Measurements from ENCODE around the gene SLC7A7. TPM values are rescaled to one million over a fixed set of nuclear protein-coding genes. Genes with fewer than 3 reads are reported as not detected.
"Not testable (repeated sequence)": the region's sequence is repeated elsewhere in the genome, so short reads cannot be mapped to it uniquely, and the experiment has no call there.

The SLC7A7 gene
- total RNA-seq, 4 donors from 2014 or later: 52.0 to 72.3 (median 64.0) TPM

DNA sequence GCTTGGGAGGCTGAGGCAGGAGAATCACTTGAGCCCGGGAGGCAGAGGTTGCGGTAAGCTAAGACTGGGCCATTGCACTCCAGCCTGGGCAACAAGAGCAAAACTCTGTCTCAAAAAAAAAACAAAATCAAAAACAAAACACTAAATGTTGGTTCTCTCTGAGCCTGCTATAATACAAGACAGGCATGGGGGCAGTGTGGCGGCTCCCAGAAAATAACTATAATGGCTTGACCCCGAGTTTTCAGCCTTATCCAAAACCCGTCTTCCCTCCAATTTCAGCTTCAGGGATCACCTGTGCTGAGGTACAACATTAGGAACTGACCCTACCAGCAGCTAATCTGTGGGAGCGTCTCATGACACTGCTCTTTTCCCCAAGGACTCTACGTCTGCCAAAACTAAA is 862 bp downstream of the SLC7A7 start:
- ATAC-seq (ENCODE audit: low FRiP score) (no peak), DNase-seq (ENCODE audit: low spot score) (no peak)
- TF ChIP-seq CTCF (IDR thresholded peaks at IDR 0.05): no peak

DNA sequence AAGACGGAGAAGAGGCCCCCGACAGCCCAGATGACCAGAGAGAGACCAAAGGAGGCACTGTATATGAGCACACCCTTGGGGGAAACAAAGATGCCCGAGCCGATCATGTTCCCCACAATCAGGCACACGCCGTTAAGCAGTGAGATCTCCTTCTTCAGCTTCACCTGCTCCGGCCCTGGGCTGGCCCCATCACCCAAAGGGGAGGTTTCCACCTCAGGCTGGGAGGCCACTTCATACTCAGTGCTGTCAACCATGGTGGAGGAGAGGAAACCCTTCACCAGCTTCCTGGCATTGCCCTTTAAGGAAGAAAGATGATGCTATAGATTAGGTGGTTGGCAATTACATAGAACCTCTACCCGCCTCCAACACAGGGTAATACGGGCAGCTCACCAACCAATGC is 2.1 kb downstream of the SLC7A7 start:
- no peak for ATAC-seq (ENCODE audit: low FRiP score)
- no peak for DNase-seq (ENCODE audit: low spot score)
- no peak for TF ChIP-seq CTCF (IDR thresholded peaks at IDR 0.05)

DNA sequence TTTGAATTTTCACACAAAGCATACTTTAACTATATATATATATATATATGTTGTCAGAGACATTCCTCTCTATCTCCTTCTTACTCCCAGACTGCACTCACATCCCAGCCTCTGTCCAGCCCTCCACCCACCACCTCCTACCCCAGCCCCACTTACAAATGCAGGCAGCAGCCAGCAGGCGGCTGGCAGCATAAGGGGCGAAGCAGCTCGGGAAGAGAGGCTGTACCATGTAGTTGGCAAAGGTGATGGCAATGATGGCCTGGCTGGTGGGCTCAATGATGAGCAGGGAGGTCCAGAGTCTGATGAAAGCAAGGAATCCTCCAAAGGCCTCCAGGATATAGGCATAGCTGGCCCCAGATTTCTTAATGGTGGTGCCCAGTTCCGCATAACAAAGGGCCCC is 2.5 kb downstream of the SLC7A7 start:
- no peak for TF ChIP-seq CTCF (IDR thresholded peaks at IDR 0.05)
- DNase-seq (ENCODE audit: low spot score) (no peak), ATAC-seq (ENCODE audit: low FRiP score) (no peak)

- ATAC-seq (ENCODE audit: low FRiP score) (no peak), DNase-seq (ENCODE audit: low spot score) (no peak)
- no peak for TF ChIP-seq CTCF (IDR thresholded peaks at IDR 0.05)
Measured at GRCh38 chr14:22811722-22812121, 3.5 kb downstream of the SLC7A7 start.

DNA sequence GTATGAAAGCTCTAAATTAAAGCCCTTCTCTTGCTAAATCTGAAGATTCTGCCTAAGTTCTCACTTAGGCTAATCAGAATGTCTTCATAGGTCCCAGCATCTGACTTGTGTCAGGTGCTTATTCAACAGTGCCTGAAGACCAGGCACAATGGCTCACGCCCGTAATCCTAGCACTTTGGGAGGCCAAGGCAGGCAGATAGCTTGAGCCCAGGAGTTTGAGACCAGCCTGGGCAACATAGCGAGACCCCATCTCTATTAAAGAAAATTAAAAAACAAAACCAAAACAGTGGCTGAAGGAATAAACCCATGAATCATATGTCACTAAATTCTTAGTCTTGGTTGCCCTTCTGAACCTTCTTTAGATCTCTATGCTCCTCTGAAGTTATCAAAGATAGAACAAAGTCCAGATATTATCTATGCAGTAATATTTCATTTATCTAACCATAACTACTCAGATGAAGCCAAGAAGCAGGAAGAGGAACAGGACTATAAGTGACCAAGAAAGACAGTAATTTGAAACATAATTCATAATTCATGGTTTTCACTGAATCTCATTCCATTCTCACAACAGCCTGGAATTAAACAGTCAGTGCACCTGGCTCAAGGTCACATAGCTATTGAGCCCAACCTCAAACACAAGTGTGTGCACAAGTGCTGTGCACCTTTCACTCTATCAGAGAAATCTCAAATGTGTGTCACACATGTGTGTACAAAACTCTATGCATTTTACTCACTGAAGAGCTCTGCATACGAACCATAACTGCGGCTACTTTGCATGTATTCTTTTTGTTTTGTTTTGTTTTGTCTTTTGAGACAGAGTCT is 6.6 kb downstream of the SLC7A7 start:
- TF ChIP-seq CTCF (IDR thresholded peaks at IDR 0.05): no peak
- DNase-seq (ENCODE audit: low spot score) (no peak), ATAC-seq (ENCODE audit: low FRiP score) (no peak)

DNA sequence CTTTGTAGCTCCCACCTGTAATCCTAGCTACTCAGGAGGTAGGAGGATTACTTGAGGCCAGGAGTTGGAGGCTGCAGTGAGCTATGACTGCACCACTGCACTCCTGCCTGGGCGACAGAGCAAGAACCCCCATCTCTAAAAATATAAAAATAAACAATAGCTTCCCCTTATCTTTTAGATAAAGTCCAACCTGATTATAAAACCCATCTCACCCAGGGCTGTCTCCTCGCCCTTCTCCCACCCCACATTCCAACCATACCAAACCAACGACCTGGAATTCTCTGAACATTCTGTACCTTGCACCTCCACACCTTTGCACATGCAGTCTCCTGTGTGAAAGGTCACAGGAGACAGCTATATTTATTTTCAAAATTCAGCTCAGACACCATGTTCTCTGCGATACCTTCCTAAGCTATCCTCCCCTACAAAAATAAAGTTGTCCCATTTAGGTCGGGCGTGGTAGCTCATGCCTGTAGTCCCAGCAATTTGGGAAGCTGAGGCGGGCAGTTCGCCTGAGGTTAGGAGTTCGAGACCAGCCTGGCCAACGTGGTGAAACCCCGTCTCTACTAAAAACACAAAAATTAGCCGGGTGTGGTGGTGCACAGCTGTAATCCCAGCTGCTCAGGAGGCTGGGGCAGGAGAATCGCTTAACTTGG is 7.7 kb downstream of the SLC7A7 start:
- TF ChIP-seq CTCF (IDR thresholded peaks at IDR 0.05): no peak
- ATAC-seq (ENCODE audit: low FRiP score): no peak
- DNase-seq (ENCODE audit: low spot score): no peak

DNA sequence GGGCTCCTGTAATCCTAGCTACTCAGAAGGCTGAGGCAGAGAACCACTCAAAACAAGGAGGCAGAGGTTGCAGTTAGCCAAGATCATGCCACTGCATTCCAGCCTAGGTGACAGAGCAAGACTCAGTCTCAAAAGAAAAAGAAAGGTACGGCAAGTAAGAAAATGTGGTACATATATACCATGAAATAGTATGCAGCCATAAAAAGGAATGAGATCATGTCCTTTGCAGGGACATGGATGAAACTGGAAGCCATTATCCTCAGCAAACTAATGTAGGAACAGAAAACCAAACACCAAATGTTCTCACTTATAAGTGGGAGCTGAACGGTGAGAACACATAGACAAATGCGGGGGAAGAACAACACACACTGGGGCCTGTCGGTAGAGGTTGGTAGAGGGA is 10.0 kb downstream of the SLC7A7 start:
- DNase-seq (ENCODE audit: low spot score); ATAC-seq (ENCODE audit: low FRiP score): not testable (repeated sequence)
